GM19467 (cell line): ENCODE measurements around the gene ZNF860.
"Not testable (repeated sequence)": the region's sequence is repeated elsewhere in the genome, so short reads cannot be mapped to it uniquely, and the experiment has no call there.

Experiments
- ATAC-seq: cut with Tn5 transposase; IDR thresholded peaks from one replicate; pipeline ENCODE4 v1.9.1; 2021; ENCODE audit warnings: mild to moderate bottlenecking, moderate library complexity; ENCODE audit not compliant: unreplicated experiment

ZNF860 gene

DNA sequence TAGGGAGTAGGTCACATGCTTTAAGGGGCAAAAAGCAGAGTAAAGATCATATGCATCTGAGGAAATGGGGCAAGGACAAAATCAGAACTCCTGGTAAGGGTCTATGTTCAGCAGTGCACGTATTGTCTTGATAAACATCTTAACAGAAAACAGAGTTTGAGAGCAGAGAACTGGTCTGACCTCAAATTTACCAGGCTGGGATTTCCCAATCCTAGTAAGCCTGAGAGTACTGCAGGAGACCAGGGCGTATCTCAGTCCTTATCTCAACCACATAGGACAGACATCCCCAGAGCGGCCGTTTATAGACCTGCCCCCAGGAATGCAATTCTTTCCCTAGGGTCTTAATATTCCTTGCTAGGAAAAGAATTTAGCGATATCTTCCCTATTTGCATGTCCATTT, 13.5 kb downstream of the ZNF860 start:
- ATAC-seq, result not testable (repeated sequence)

DNA sequence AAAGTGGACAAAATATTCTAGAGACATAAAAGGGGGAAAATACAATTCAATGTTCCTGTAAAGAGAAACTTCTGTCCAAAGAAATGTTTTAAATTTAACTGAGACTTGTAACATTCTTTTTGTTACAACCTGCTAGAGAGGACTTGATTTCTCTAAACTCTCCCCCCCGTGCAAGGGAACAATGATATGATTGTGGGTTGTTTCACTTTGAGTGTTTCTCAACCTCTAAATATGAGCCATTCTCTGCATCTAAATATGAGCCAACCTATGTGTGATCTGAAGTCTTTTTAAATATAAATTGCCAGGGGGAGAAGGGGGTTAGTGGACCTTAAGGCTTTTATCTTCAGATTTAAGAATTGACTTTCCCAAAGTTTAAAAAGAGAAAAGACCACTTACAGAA, 14.6 kb downstream of the ZNF860 start:
- no peak for ATAC-seq

DNA sequence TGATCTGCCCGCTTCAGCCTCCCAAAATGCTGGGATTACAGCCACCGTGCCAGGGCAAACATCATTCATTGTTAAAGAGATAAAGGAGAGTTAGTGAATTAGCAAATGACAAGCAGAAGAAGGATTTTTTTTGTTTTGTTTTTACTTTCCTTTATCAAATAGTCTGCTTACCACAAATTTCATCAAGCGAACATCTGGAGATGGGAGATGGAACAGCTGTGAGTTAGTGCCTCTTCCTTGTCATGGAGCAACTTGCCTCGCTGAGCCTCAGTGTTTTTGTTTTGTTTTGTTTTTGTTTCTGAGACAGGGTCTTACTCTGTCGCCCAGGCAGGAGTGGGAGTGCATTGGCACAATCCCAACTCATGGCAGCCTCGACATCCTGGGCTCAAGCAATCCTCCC, 15.9 kb downstream of the ZNF860 start:
- no peak for ATAC-seq

DNA sequence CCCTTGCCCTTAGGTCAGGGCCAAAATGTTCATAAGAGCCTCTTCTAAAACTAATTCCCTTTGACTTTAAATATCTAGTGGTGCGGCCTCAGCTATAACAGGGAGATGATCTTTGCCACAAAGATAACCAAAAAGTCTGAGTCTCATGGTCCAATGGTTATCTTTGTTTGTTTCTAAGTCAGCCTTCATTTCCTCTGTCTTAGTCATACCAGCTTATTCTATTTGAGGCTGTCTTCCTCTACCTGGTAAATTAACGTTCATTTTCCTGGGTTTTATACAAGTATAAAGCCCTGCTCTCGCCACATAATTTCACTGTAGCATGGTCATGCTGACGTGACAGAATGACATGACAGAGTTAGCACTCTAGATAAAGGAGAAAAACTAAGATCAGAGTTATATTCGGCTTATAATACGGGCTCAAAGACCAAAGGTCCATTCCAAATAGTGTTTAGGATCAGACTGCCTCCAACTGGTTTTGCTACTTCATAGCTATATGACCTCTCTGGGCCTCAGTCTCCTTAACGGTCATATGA, 18.4 kb downstream of the ZNF860 start:
- no peak for ATAC-seq

DNA sequence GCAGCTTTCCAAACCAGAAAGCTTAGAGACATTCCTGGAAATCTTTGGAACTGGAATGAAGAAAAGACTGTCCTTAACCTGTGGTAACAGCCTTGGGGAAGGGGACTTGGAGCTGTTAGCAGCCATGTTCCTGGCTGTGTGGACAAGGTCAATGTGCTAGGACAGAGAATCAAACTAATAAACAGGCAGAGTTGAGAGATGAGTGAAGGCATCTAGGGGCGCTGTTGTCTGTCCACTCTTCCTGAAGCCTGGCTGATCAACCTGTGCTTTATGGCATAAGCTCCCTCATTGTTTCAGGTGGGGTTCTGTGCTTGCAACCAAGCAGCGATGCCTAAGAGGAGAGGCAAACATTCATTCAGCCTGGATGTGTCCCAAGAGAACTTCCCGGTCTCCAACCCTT, 19.3 kb downstream of the ZNF860 start:
- ATAC-seq, result no peak

DNA sequence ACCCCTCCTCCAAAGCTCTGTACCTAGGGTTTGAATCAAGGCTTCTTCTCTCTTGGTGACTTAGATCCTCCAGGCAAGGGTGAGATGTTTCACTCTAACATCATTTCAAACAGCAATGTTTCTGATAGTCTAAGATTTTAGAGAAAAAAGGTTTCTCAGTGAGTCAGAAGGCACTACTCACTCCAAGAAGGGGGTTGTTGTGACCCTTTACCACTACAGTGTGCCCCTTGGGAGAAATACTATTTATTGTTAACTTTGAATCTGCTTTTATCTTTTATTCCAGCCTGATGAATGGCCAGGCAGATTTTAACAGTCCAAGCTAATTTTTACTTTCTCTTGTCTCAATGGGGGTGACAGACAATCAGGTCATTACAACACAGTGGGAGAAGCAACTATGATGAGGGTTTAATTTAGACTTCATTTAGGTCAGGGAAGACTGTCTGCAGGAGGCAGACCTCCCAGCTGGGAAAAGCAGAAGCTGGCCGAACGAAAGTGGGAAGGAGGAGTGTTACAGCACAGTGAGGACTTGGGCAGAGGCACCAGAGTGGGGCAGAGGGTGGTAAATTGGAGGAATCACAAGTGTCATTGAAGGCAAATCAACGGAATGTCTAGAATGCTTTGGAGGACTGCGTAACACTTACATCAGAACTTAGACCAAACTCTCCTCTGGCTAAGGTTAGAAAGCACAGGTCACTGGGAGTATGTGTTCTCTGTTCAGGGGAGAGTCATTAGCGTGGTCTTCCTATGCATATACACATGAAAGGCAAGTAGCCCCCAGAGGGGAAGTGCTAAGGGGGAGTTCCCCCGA, 21.2 kb downstream of the ZNF860 start:
- no peak for ATAC-seq

DNA sequence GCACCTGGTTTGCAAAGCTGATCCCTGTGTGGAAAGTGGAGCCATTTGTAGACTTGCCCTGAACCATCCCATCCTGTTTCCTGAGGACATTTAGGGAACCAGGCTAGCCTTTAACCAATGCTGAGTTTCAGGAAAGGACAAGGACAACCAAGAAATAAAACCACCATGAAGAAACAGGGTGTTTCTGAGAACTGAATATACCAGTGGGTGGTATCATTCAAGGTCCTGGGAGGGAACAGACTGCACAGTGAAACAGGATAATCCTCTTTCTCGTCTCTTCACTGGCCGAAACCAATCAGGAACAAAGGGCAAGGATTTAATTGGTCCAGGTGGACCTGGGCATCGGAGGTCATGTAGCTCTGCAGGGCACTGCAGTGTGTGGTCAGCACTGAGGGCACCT, 21.8 kb downstream of the ZNF860 start:
- ATAC-seq, result no peak

DNA sequence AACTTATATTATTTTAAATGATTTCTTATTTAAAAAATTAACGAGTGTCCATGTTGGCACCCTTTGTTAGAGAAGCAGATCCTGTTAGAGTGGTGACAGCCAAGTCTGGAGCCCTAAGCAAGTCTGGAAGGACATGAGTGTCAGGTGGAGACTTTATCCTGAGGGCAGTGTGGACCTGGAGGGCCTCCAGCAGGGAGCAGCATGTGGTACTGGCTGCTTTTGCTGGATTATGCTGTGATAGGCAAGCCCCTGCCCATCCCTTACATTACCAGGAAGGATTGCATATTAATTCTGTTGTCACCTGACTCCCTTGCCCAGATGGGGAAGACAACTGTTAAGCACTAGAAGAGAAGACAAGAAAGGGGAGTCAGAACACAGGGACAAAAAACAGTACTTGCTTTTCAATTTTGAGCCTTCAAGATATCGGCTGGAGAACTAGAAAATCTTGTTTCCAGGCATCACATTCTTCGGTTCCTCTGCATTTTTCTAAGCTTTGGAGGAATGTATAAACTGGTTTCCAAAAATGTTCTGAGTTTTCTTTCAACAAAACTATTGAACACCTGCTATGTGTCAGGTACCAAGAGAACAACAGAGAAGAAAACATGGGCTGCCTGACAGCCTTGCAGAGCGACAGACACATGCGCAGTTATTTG, 22.7 kb downstream of the ZNF860 start:
- ATAC-seq, result no peak

DNA sequence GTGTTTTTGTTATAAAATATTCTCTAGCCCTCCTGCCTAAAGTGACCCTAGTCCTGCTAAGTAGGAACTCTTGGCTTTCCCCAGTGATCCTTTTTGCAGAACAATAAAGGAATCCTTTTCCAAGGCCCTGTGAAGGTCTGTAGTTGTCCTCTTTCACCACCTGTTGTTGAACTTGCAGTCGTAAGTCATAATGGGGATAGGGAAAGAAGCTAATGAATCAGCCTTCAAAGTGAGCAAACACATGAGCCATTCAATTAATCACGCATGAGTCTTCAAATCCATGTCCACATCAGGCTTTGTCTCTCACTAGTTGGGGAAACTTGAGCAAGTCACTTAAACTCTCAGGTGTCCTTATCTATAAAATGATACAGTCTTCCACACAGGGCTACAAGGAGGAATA, 27.6 kb downstream of the ZNF860 start:
- ATAC-seq, result no peak

DNA sequence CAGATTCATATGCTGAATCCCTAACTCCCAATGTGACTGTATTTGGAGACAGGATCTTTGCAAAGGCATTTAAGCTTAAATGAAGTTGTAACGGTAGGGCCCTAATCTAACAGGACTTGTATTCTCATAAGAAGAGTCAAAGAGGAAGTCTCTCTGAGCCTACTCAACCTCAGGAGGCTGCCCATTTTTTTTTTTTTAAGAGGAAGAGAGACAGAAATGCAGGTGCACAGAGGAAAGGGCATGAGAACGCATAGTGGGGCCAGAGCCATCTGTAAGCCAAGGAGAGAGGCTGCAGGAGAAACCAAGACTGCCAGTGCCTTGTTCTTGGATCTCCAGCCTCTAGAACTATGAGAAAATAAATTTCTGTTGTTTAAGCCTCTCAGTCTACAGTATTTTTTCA, 28.4 kb downstream of the ZNF860 start:
- ATAC-seq, result no peak

DNA sequence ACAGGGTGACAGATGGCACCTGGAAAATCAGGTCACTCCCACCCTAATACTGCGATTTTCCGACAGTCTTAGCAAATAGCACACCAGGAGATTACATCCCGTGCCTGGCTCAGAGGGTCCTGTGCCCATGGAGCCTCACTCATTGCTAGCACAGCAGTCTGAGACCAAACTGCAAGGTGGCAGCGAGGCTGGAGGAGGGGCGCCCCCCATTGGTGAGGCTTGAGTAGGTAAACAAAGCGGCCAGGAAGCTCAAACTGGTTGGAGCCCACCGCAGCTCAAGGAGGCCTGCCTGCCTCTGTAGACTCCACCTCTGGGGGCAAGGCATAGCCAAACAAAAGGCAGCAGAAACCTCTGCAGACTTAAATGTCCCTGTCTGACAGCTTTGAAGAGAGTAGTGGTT, 29.1 kb downstream of the ZNF860 start:
- not testable (repeated sequence) for ATAC-seq

DNA sequence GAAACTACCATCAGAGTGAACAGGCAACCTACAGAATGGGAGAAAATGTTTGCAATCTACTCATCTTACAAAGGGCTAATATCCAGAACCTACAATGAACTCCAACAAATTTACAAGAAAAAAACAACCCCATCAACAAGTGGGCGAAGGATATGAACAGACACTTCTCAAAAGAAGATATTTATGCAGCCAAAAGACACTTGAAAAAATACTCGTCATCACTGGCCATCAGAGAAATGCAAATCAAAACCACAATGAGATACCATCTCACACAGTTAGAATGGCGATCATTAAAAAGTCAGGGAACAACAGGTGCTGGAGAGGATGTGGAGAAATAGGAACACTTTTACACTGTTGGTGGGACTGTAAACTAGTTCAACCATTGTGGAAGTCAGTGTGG, 34.1 kb downstream of the ZNF860 start:
- ATAC-seq, result not testable (repeated sequence)

DNA sequence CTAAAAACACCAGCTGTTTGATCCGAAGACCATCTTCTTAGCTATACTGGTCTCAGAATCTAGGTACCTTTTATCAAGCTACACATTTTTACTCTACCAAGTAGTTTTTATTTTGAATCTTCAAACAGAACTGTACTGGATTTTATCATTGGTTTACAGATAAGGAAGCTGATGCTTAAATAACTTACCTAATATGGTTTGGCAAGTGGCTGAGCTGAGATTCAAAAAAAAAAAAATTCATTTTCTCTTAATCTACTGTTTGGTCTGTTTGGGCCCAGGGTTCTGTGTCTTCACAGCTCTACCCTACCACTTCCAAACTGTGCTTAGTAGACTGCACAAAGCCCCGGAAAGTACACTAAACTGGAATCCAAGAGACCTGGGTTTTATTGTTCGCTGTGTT, 35.7 kb downstream of the ZNF860 start:
- no peak for ATAC-seq

DNA sequence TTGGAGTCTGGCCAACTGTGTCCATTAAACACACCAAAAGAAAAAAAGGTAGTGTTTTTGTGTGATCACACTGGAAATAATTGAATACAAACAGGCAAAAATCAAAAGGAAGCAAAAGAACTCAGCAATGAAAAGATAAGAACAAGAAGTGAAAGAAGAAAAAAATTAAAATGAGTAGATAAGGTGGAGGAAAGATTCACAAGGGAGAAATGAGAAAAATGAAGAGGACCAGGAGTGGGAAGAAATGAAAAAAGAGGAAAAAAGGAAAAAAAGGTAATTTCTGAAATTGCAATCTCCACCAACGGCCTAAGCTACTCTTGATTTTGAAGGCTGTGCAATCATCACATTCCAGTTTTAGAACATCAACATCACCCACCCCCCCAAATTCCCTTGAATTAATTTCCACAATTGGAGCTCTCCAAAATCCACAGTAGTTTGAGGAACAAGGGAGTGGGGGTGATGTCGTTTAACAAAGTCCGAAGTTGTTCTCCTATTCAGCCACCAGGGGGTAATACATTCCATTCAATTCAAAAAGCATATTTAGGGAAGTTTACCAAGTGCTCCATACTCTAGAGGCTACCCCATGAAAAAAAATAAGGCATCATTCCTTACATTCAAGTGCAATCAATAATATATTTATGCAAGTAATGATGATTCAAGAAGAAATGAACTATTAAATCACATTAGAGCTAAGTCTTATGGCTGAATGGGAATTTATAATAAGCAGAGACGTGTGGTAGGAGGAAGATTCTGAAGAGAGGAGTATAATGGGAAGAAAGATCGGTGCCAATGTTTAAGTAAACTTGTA, 37.4 kb downstream of the ZNF860 start:
- no peak for ATAC-seq

DNA sequence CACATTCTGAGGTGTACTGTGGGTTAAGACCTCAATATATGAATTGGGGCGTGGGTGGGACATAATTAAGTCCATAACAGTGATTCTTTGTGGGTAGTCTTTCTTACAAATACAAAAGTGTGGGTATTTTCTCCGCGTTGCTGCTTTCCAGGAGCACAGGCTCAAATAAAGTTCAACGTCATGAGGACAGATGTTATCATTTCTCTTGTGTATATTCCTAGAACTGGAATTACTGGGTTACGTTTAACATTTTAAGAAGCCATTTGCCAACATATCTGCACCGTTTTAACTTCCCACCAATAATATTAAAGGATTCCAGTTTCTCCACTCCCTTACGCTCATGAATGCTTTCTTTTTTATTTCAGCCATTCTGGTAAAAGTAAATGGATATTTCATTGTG, 39.6 kb downstream of the ZNF860 start:
- ATAC-seq, result no peak

DNA sequence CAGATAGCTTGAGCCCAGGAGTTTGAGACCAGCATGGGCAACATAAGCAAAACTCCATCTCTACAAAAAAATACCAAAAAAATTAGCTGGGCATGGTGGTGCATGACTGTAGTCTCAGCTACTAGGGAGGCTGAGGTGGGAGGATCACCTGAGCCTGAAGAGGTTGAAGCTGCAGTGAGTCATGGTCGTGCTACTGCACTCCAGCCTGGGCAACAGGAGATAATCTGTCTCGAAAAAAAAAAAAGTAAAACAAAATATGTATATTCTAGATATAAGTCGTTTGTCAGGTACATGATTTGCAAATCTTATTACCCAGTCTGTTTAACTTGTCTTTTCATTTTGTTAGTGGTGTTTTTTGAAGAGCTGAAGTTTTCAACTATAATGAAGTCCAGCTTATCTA, 40.2 kb downstream of the ZNF860 start:
- no peak for ATAC-seq

DNA sequence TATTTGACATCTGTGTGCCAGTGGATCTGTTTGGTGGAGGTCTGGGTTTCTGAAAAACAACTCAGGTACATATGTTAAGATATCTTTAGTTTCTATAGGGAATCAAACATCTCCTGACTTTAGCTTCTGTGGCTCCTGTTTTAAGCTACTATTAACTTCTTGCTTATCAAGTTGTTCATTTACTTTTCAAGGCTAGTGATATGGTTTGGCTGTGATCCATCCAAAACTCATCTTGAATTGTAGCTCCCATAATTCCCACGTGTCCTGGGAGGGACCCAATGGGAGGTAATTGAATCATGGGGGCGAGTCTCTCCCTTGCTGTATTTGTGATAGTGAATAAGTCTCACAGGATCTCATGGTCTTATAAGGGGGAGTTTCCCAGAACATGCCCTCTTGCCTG, 41.4 kb downstream of the ZNF860 start:
- no peak for ATAC-seq

DNA sequence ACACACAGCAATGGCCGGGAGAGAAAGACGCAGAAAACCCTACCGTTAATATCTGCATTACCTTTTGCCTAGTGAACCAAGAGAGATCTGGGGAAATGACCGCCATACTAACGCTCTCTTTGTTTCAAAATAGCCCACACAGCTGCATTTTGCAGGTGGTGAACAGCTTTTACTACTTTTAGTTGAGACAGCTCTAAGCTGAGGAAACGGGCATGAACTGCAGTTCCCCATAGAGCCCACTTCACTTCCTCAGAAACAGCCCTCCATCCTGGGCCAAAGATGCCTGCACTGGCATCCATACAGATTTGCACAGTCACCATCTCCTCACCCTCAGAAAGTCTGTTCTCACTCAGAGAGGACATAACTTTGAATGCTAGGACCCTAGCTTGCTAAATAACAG, 45.0 kb downstream of the ZNF860 start:
- no peak for ATAC-seq

DNA sequence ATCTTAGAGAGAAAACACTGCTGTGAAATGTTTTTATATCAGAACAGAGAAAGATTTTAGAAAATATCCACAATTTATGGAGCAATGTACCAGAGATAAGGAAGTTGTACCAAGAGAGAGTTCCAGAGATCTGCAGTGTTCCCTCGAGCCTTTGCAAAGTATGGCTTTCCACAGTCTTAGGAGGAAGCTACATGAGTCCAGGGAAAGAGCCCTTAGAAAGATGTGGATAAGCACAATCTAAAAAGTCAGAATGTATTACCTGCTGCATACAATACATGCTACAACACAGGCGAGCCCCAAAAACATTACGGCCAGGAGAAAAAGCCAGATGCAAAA, 56.4 kb downstream of the ZNF860 start:
- no peak for ATAC-seq

DNA sequence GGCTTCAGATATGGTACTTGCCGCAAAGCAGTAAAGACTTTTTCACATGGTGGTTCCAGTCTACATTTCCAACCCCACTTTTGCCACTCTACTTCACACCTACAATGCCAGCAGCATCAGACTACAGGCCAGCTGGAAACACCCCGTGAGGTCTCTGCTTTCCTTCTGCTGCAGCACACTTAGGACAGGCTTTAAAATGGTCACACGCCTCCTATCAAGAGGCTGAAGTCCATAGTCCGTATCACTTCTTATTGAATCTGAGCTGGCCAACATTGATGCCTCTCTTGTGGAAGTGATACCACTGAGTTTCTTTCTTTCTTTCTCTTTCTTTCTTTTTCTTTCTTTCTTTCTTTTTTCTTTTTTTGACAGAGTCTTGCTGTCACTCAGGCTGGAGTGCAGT, 59.8 kb downstream of the ZNF860 start:
- ATAC-seq, result no peak
